Esophagus squamous epithelium (tissue), 4 donors: ENCODE results near the gene LARGE1.

Experiments used
- CTCF ChIP-seq, 6 experiments: fragments of 450-650 bp in 4 of 6; fragments of 200-600 bp in 2 of 6; sonication (generic) in 2 of 6; IDR thresholded peaks; one replicate each; pipeline ENCODE4 v1.5.1; 2016 to 2019; ENCODE audit warnings: antibody characterized with exemption in 6 of 6, mild to moderate bottlenecking in 4 of 6, moderate library complexity in 4 of 6
- POLR2A ChIP-seq, 4 donors: fragments of 450-650 bp; IDR thresholded peaks; one replicate each; pipeline ENCODE4 v1.6.1; 2017; ENCODE audit warnings: antibody characterized with exemption in 4 of 4, mild to moderate bottlenecking in 4 of 4, moderate library complexity in 3 of 4

- no peak for TF ChIP-seq POLR2A (IDR thresholded peaks at IDR 0.05)
- no peak for TF ChIP-seq CTCF (IDR thresholded peaks at IDR 0.05)
Measured at GRCh38 chr22:33569018-33569417, 351.3 kb downstream of the LARGE1 start.
